ENCODE results near the gene FOXP1.
A peak's percentile ranks its signal among the peaks of the same experiment; 100 is the strongest.
"Not testable (repeated sequence)": the region's sequence is repeated elsewhere in the genome, so short reads cannot be mapped to it uniquely, and the experiment has no call there.

Gene FOXP1

GRCh38 chr3:71560665-71561064 is 22.9 kb downstream of the FOXP1 start:
- DNase-seq: no peak

DNA sequence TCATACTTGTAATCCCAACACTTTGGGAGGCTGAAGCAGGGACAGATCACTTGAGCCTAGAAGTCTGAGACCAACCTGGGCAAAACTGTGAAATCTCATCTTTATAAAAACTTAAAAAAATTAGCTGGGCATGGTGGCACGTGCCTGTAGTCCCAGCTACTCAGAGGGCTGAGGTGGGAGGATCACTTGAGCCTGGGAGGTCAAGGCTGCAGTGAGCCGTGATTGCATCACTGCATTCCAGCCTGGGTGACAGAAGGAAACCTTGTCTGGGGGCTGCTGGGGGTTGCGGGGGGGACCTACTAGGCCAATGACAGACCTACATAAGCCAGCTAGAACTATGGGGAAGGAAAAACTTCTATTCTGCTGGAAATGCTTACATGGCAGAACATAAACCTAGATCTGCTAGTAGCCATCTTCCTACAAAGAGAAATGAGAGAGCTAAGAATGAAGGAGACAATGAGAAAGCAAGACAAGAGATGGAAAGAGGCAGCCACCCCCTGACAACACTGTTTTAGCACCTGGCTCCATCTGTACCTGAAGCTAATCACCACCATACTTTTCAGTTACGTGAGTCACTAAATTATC is 23.9 kb downstream of the FOXP1 start:
- no peak for DNase-seq

GRCh38 chr3:71559021-71559420 is 24.5 kb downstream of the FOXP1 start:
- DNase-seq: no peak

GRCh38 chr3:71554649-71555048 is 28.9 kb downstream of the FOXP1 start:
- no peak for DNase-seq

DNA sequence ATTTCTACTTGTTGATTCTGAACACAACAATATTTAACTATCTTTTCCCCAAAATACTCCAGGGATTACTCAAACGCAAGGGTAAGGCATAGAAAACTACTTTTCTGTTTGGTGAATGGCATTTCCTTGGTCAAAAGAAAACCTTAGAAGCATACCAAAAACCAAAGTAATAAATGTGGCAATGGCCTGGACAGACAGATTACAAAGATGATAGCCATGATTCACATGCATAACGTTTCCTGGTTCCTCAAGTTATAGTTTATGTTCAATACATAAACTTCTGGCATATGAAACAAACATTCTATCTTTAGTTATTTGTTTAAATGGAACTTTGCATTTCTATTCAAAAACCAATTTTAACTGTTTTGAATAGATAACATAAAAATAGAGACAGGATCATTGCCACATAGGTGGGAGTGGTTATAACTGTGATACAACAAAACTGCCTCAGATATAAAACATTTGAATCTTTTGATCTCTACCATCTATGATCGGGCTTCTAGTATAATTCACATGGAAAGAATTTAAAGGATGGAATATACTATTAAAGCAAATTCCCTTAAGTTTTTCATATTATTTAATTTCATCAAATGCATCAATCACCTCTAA is 32.1 kb downstream of the FOXP1 start:
- no peak for DNase-seq

GRCh38 chr3:71549951-71550350 is 33.6 kb downstream of the FOXP1 start:
- no peak for DNase-seq

GRCh38 chr3:71548705-71549384 is 34.7 kb downstream of the FOXP1 start:
- no peak for DNase-seq

DNA sequence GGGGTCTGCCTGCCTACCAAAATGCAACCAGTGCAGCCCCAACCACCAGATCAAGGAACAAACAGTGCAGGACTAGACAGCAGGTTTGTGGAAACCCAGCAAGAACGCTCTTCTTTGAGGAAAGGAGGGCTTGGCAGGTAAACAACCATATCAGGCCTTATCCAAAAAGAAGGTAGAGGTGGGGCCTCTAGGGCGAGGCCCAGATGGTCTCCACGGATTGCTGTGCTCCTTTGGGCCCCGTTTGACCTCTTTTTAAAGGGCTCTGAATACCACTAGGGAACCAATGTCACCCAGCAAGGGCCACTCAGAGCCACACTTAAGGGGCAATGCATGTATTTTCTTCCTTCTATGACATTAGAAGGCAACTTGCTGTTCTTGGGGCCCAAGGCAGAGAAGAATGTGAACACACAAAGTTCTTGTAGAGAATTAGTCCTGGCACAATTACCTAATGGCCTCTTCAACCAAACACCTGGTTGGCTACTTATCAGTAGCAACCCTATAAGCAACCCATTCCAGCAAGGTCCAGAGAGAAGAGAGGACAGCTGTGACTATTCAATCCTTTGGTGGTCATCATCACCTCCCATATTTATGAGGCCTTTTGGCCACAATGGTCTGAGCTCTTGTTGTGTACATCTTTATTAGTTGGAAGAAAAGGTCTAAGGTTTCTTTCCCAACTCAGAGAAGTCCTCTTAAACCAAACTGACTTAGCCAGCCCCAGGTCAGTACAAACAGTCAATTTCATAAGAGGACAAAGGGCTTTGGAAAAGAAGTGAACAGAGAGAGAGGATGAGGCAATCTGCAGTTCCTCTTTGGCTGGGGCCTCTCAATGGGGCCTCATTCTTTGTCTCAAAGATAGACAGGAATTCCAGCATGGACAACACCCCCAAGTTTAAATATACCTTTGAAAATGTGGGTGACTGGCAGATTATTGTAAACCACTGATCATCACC is 36.0 kb downstream of the FOXP1 start:
- DNase-seq: no peak

DNA sequence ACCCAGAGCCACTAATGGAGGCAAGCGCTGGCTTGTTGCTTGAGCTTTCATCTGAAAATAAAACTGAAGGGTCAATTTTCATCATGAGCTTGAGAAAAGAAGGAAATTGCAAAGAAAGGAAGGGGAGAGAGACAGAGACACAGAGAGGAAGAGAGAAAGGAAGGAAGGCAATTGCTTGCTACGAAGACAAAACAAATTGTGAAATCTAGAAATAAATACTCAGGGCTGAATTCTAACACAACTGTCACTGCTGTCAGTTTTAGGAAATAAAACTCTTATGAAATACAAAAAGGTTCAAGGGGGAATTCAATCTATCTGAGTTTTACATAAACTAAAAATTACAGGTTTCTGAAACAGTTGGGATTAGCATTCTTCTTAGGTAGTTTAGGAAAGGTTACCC is 36.7 kb downstream of the FOXP1 start:
- no peak for DNase-seq

GRCh38 chr3:71545330-71545729 is 38.2 kb downstream of the FOXP1 start:
- no peak for DNase-seq

DNA sequence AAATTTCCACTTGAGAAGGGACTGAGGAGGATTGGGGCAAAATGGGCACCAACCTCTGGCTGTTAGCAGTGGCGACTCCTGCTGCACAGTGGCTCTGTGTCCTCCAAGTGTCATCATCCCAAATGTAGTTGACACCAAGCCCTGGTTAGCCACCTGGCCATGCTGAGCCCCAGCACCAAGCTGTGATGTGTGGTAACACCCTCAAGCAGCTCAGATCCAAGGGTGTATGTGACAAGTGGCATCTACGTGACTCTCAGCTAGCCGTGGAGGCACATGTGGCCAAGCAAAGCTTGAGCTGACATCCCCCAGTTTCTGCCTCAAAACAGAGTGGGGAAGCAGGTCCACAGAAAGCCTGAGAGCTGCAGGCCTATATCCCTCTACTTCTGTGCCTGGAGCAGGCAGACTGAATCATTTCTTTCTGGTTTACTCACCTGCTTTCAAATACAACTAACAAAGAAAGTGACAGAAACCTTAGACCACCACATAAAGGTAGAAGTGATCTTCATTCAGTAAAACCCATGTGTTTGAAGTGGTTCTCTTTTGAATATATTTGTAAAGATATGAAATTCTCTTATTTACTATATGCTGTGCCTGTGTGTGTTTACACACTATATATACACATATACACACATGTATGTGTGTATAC is 40.0 kb downstream of the FOXP1 start:
- DNase-seq: peak; percentile 38

- DNase-seq: no peak
These were observed 40.8 kb downstream of the FOXP1 start for GRCh38 chr3:71542521-71543370.

GRCh38 chr3:71541313-71541712 is 42.2 kb downstream of the FOXP1 start:
- DNase-seq: no peak

DNA sequence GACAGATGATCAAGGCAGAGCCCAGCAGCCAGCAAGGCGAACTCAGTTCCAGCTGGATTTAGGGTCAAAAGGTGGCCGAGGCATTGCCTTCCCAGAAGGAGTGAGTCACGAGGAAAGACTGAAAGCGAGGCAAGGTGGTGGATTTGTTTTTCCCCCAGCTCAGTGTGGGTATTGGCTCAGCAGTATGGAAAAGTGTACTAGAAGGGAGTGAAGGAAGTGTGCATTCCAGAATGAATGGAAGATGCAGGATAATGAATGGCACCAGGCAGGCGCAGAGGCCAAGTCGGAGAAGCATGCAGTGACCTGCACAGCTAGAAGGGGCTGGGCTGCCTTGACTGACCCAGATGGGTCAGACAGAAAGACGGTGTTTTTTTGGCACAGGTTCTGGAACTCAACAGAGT is 46.3 kb downstream of the FOXP1 start:
- no peak for DNase-seq

- DNase-seq: no peak
These were observed 47.1 kb downstream of the FOXP1 start for GRCh38 chr3:71536376-71536965.

DNA sequence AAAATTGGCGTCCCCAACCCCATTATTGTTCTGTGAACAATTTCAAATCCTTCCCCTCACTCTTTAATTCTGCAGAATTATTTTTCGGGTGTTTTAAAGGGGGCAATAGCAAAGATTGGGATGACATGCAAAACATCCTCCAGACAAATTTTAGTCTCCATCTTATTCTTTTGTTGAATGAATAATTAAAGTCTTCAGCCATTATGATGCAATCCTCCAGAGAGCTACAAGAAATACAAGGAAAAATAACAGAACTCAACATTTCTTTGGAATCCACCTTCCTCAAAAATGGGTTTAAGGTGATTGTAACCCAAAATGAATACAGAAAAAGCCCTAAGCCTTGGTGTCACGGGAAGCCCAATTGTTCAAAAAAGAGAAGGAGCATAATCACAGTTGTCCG is 49.9 kb downstream of the FOXP1 start:
- DNase-seq: no peak

DNA sequence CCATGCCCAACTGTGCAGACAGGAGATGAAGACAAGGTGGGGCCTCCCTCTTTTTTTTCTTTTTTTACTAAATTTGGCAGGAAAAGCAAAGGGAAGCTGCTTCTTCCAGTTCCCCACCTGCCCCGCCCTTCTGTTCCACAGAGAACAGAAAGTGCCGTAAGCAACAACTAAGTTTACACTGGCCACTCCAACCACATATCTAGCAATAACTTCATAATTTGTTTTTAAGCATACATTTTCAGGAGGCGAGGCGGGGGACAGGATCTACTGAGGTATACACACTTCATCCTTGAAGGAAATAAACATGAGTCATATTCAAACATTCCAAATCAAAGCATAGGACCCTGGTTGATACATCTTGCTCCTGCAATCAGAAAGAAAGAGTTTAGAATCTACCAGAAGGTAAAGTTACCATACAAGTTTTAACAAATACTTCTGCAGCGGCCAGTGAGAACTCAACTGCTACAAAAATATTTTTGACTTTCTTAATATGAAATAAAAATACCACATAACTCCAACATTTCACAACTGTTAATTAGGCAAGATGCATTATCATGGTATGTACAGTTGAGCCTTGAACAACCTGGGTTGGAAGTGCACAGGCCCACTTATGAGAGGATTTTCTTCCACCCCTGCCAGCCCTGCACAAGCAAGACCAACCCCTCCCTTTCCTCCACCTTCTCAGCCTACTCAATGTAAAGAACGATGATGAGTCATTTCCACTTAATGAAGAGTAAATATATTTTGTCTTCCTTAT is 50.7 kb downstream of the FOXP1 start:
- no peak for DNase-seq

DNA sequence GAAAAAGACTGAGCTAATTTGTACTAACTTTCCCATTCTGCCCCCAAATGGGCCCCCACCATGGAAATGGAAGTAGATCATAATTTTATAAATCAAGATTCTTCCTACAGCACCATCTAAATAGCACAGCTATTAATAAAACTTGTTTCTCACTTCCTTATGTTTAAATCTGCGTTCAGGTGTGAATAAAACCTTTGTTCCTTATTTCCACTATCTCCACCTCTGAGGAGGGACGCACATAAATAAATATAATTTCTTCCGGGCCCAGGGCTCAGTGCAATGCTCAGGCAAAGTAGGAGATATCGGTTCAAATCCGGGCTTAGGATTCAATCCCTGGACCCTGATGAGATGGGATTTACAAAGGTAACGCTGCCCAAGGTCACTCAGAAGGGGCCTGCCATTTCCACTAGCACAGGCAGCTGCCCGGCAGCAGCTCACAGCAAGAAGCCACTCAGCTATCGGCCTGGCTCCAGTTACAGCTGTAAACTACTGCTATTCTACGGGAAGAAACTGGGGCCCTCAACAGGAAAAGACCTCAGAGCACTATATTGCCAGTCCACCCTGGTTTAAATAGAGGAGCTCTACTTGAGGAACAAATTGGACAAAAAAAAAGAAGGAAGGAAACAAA is 52.5 kb downstream of the FOXP1 start:
- no peak for DNase-seq

DNA sequence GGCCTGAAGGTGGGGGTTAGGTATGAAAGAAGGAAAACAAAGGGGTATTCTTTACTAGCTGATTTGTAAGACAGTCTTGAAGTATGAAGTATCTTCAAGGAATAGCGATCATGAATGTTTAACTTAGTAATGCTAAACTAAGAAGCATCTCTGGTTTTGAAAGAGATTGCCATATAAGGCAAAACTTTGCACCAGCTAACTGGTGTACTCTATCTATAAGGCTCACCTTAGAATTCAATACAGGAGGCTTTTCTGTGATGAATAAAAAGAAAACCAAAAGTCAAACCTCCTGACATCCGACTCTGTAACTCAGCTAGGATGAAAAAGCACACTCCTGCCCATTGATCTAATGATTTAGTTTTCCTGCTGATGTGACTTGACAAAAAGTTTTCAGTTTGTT is 54.7 kb downstream of the FOXP1 start:
- DNase-seq: no peak

GRCh38 chr3:71526448-71526847 is 57.1 kb downstream of the FOXP1 start:
- DNase-seq: not testable (repeated sequence)

All from stimulated activated CD8-positive, alpha-beta memory T cell treated with anti-CD3 and anti-CD28 coated beads, Interleukin-4, amount 100 ng/mL, for 48 hours (primary cell).